ENCODE data around the gene COL4A1.

Gene COL4A1

DNA sequence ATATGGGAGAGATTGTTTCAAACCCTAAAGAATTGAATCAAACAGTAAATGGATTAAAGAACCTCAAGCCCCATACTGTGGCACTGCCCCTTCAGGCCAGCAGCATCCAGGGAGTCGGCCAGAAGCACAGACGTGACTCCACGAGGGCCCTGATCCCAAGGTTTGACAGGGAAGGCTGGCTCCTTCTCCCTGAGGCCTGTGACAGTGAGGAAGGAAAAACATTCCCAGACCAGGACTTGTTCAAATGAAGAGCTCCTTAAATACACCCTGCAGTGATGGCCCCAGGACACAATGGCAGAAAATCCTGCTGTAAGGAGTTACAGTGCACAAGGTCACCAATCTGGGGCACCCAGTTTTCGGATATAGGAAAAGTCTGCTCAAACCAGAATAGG is 91.0 kb downstream of the COL4A1 start:
- no peak for DNase-seq

DNA sequence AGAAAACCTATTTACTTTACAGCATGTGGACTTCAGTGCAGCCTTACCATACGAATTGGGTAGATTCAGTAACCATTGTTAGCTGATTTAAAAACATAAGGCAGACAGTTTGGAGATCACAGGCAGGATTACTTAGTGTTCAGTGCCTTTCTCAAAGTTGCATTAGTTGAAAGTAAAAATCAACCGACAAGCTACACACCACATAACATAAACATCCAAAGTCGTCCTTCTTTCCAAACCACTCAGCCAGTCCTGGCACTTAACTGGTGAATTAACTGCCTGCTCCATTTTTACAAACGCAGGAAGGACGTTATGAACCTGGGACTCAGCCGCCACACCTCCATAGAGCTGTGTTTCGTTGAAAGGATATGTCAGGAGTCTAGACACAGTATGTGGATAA is 91.4 kb downstream of the COL4A1 start:
- no peak for DNase-seq

DNA sequence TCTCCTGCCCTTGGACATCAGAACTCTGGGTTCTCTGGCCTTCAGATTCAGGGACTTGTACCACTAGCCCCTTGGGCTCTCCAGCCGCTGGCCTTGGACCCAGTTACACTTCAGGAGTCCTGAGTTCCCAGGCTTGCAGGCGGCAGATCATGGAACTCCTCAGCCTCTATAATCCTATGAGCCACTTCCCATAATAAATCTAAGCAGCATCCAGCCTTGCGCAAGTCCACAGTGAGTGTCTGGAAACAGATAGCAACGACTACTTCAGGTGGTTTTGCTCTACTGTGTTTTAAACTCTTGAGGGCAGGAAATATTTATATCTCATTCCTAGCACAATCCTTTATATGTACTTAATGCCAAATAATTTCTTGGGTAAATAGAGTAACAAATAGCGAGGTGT is 92.3 kb downstream of the COL4A1 start:
- no peak for DNase-seq

DNA sequence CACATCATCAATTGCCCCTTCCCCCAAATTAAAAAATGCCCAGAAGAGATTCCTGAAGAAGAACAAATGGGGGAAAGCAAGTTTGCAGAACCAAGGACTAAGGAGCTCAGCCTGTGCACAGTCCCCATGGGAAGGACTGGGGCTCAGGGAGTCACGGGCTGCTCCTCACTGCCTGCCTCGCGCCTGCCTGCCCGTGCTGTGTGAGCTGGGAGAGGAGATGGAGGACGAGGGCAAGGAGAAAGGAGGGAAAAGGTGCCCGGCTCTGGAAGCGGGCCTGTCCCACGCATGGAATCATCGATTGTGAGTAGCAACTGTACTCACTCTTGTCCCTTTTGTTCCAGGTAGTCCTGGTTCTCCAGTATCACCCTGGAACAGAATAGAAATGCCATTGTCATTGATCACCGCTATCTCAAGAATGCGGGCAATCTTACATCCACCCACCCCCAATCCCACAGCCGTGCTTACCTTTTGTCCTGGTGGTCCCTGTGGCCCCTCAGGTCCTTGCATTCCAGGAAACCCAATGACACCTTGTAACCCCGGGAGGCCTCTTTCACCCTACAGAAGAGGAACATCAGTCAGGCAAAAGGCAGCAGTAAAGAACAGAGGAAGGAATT is 93.4 kb downstream of the COL4A1 start:
- no peak for DNase-seq

DNA sequence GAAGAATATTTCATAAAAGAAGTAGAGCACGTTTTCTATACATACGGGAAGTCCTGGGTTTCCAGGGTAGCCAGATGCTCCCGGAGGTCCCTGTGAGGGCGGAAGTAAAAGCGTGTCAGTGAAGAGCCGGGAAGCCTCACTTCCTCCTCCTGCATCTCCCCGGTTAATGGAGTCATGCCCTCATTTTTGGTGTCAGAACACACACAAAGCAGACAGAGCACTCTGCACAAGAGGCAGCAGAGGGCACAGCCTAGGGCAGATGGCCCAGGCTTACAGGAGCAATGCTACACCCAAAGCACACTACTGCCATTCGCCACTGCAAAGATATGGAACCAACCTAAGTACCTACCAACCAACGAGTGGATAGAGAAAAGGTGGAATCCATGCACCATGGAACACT is 94.4 kb downstream of the COL4A1 start:
- no peak for DNase-seq

DNA sequence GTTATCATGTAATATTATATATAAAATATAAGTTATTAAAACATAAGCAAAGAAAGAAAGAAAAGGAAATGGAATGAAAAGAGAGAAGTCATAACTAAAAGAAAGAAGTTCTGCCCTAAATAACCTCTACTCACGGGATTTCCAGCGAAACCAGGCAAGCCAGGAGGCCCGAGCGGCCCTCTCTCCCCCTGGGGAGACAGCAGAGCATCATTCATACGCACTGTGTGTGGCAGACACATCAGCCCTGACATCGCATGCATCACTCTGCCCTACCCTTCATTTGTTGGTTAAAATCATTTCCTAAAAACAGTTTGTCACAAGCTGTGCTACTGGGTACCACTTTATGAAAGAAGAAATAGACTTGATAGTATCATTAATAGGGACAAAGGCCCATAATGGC is 95.2 kb downstream of the COL4A1 start:
- DNase-seq = no peak

DNA sequence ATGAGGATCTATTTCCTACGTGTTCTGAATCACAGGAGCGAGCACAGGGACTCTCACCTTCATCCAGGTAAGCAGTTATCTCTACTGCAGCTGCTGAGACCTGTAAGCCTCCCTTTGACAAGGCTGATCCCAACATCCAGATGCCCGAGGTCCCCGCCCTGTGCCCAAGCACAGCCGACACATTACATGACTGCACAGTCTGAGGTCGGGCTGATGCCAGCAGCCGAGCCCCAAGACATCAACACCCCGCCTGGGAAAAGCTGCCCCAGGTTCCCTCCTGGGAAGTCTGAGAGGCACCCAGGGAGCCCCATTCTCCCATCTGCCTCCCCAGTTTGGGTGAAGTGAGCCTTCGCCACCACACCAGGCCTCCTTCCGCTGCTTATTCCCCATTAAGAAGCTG is 95.9 kb downstream of the COL4A1 start:
- no peak for DNase-seq

DNA sequence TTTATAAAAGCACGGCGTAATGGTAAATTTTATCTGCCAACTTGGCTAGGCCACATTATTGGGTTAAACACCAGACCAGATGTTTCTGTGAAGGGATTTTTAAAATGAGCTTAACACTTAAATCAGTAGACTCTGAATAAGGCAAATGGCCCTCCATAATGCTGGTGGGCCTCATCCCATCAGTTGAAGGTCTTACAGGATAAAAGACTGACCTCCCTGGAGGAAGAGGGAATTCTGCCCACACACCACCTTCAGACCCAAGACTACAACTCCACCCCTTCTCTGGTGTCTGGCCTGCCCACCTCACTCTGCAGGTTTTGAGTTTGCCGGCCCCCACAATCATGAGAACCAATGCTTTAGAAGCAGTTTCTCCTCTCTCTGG is 96.4 kb downstream of the COL4A1 start:
- no peak for DNase-seq

DNA sequence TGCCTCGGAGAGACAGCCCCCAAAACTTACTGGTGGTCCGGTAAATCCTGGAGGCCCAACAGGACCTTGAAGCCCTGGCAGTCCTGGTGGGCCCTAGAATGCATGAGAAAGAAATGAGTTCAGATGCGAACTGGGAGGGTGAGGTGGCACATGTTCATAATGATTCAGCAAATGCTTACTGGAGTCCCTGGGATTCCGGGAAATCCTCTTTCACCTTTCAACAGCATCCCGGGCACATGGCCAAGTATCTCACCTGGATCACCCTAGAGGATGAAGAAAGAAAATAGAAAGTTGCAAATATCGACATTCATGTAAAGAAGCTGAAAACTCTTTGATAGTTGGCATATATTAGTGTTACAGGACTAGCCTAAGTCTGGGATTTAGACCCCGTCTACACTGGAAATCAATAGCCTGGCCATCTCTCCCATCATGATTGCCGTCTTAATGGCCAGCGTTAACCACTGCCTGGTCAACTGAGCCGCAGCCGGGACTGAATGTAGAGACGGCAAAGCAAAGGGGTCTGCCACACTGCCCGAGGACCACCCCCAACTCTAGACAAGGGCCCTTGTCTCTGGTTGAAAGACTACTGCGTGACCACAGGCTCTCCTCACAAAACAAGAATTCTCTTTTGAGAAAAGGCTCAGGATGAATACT is 96.9 kb downstream of the COL4A1 start:
- DNase-seq = no peak

DNA sequence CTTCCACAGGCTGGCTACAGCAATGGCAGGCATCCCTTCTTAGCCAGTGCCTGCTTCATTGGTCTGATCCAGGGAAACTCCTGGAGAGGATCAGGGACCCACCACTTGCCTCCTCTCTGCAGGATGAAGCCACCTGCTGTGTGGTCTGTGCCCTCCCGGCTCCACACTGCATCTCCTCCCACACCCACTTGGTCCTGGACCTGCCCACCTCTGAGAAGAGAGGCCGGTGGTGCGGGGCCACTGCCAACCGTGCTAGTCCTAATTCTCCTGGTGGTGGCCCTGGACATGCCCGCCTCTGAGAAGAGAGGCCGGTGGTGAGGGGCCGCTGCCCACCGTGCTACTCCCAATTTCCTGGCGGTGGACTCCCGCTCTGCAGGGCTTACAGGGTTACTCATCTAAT is 98.8 kb downstream of the COL4A1 start:
- no peak for DNase-seq

DNA sequence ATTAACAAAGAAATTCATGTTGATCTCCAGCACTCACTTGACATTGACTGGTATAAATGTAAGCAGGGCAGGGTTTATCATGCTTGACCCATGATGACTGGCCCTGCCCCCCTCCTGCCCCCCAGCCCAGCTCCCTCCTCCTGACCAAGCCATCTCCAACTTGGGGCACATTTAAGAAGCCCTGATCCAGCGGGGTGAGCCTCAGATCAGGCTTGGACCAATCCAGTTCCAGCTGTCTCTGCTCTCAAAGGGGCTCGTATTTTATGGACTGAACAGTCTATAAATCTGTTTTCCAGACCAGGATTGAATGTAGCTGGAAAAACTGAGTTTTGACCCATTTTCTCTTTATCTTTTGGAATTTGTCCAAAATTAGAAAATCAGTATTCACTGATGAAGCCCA is 100.0 kb downstream of the COL4A1 start:
- no peak for DNase-seq

DNA sequence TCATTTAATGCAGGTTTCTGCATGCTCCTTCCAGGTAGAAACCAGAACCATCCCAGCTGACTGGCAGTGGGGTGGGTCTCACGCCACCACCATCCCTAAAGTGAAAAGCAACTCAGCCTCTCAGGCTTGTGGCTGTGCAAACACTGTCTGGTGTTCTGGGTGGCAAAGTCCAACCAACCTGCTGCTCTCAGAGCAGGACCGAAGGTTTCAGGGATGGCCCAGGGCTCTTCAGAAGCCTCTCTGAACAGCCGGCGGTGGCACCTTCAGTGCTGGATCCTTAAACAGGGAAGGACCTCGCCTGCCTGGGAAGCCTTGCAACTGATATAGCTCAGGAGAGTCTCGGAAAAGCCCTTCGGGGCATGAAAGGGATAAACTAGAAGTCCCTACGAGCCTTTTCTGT is 100.8 kb downstream of the COL4A1 start:
- no peak for DNase-seq

DNA sequence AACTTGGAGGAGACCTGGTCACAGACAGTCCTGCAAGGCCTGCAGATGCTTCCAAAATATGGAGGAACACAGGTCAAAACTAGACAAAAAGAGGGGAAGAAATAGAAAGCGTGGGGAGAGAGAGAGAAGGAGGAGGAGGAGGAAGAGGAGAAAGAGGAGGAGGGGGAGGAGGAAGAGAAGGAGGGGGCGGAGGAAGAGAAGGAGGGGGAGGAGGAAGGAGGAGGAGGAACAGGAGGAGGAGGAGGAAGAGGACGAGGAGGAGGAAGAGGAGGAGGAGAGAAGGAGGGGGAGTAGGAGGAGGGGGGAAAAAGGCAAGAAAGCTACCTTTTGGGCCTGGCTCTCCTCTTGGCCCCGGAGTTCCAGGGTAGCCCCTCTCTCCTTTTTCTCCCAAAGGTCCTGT is 105.8 kb downstream of the COL4A1 start:
- DNase-seq = no peak

DNA sequence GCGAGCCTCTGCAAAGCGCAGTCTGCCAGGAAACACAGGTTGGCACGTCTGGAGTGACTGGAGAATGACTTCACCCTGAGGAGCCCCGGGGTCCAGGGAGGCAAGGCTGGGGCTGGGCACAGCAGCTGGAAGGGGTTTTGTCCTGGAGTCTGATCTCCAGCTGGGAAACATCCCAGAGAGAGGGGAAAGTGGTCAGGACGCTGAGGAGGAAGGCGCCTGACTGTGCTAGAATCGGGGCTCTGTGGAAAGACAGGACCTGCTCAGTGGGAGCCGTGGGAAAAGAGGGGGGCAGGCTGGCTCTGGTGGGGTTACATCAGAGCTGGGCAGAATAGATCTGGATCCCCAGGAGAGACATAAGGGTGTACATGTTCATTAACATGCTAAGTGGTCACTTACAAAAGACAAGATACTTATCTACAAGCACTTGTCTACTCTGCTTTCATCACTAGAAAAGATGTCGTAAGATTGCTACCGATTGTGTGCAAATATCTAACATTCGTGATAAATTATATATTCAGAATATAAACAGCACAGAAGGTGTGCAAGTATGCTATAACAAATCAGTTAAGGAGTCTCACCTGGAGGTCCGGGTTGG is 106.6 kb downstream of the COL4A1 start:
- DNase-seq = no peak

DNA sequence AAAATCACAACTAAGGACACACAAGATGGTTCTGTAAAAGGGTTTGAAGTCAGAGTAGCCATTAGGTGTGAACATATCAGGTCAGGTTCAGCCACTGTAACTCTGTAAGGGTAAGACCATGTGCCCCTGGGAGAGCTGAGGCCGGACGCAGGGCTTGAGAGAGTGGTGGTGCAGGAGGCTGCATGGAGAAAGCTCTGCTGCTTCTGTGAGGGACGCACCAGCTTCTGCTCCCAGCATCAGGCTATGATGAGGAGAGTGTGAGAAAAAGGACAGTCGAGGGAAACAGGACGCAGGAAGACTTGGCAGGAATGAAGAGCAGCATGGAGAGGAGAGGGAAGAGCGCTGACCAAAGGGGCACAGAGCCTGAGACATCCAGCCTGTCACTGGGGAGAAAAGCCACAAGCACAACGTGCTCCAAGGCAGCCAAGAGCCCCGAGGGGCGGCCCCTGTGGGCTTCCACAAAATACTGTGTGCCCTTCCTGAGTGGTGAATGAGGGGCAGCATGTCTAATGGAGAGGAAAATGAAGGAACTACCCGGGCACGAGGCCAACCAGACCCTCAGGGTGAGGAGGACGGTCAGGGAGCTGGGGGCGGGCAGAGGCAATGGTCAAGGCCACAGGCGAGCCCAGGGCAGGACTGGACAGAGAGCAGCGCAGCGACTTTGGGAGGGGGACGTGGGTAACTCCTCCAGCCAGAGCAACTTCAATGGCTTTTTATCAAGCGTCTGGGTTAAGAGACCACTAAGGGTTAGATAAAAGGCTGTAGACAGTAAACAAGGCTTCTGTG is 107.7 kb downstream of the COL4A1 start:
- DNase-seq = no peak

DNA sequence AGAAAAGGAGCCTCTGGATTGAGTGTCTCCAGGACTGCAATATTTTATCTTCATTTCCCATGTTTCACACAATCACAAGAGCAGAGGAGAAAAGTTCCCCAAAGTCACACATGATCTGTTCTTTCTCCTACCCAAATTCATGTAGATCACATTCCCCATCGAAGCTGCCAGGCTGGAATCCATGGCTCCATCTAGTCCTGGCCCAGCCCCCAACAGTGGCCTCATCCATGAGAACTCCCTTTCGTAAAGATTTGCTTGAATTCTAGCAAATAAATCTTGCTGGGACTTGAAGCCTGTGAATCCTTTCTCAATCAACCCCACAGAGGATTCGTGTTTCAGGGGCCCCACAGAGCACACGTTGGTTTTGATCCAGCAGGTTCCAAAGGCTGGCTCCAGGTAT is 109.5 kb downstream of the COL4A1 start:
- DNase-seq = no peak

DNA sequence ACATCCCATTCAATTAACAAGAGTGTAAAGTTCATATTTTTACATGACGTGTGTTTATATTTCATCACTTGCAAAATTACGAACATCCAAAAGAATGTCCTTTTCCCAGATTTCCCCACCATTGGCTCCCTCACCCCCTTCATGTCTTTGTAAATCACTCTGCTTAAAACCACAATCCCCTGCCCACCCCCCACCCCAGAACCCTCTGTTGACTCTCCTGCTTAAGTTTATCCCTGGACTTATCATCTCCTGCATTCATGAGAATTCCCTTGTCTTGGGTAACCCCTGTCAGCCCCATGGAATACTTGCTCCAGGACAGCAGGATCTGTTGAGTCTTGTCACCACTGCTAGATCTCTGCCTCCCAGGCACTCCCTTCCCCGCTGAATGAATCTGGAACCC is 109.9 kb downstream of the COL4A1 start:
- no peak for DNase-seq

DNA sequence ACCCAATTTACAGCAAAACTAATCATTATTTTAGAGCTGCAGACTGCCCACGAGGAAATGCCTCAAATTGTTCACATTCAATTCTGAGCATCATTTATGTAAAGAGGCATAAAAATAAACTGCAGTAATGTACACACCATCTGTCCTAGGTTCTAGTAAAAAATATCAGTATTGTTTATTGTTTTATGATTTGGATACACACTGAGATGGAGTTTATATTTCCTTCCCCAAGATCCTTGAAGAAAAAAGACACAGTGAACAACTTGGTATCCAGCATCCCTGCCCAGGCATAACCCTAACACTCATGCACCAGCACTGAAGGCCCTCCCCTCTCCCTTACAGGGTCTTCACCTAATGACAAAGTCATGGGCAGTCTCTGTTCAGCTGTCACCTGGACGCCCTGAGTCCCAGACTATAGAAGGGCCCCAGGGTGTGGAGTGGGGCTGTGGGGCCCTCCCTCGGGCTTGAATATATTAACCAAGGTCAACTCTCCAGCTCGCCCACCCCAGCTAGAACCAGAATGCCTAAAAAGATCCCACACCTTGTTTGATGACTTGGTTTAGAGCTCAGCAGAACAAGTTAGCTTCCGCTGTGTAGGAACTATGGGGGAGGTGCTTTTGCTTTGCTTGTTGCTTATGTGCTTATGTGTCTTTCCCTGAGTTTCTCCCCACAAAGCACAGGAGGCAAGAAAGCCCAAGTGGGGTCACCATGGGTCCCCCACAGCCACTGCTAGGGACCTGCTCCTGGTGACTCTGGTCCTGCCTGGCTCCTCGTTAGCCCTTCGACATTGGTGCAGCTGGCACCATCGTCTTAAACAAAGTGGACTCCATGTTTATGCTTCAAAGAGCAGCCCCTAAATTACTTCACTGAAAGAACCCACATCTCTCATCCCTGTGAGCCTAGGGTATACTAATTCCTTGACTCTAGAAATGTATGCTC is 111.1 kb downstream of the COL4A1 start:
- DNase-seq = no peak

DNA sequence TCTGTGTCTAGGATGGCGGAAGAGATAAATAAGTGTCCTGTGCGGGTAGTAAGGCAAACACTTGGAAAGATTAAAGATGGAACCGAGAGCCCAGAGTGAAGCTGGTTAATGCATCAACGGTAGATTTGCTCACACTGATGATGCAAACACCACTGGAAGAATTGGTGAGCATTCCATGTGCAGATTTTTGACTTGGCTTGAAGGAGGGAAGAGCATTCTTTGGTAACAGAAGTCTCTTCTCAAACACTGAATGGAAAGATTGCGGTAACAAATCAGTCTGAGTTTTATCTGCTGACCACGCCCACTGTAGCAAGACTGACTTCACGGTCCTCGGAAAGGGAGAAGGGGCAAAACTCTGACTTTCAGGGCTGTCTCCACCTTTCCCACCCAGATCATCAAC is 112.5 kb downstream of the COL4A1 start:
- DNase-seq = no peak

DNA sequence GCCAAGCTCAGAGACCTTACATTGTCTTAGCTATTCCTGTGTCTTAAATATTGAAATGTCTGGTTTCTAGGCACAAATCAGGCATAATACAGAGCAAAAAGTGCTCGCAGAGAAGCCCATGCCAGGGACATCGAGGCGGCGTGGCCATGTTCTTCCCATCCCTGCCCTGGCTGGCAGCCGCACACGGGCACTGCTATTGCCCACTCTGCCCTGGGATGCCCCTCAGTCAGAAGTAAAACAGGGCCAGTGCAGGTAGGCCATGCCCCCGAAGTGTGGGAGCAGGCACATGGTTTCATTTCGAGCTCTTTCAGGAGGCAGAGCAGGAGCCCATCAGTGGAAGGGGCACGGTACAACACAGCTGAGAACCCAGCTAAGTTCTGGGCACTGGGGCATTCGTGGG is 113.5 kb downstream of the COL4A1 start:
- DNase-seq = no peak

DNA sequence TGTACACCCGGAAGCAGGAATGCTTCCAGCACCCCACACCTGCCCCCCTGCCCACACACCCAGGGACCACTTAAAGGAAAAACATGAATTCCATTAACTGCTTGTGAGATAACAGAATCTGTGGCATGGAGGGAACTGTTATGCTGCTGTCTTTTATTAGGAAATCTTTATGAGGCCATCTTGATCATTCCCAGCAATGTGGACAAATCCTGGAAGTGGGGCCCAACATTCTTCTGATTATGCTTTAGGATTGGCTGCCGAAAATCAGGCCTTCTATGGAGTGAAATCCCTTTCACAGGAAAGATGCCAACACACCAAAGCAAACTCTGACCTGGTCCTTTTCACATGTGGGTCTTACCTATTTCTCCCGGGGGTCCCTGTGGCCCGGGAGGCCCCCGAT is 114.5 kb downstream of the COL4A1 start:
- no peak for DNase-seq

DNA sequence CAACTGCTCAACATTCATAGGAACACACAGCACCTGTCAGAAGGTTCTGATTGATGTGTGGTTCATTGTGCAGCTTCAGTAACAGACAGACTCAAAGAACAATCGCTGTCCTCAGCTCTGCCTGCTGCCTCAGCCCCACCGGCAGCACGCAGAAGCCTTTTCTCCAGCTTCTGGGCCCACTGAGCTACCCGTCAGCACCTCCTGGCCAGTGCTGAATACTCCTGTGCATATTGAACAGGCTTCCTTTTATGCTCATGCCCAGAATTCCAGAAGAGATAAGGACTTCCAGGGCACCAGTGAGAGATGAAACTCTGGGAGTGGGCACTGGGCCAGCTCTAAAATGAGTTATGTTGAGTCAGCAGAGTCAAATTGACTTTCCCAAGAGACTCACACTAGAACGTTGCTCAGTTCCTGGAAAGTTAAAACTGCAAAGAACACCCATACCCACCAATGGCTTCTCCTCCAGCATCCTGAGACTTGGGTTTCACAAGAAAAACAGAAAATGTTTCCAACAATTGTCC is 119.3 kb downstream of the COL4A1 start:
- DNase-seq = no peak

Data from activated CD4-positive, alpha-beta T cell treated with anti-CD3 and anti-CD28 coated beads, Interleukin-10, Interleukin-2, amounts not matched to agents 100 ng/mL and 50 ng/mL, durations not matched to agents 16 hours and 8 hours (primary cell).